ENCODE measurements around the gene TBR1. TPM values are rescaled to one million over a fixed set of nuclear protein-coding genes. Genes with fewer than 3 reads are reported as not detected.

The TBR1 gene
- total RNA-seq: not detected in 2 replicates

GRCh38 chr2:161415987-161416707, at the start of gene TBR1:
TBR1 (plus strand) TSS chr2:161416297; CDS start chr2:161416411, 114 bp downstream.

Other genes with a start within 250 kb of the TBR1 start
- gene PSMD14, start 107.9 kb upstream of the TBR1 start, total RNA-seq: 104 and 124 TPM in 2 replicates
- not detected in 2 replicates for gene SLC4A10, start 208.1 kb downstream of the TBR1 start, total RNA-seq

Measured in tracheal epithelial cell (primary cell).